ENCODE measurements around the gene CMKLR1. TPM values are rescaled to one million over a fixed set of nuclear protein-coding genes. Genes with fewer than 3 reads are reported as not detected.
A peak's percentile ranks its signal among the peaks of the same experiment; 100 is the strongest.

CMKLR1 gene
- total RNA-seq: 10 to 100 TPM; 40.7 to 99.1 (median 63.2) TPM
- 33.7 TPM for total RNA-seq (2013)

GRCh38 chr12:108338915-108339657 lies at the start of gene CMKLR1:
Gene CMKLR1, minus strand, starts transcription at chr12:108339311. Its CDS starts 45,720 bp downstream, at chr12:108293591.
- H3K9me3 ChIP-seq (ENCODE audit: control insufficient read depth, insufficient read depth, low read length): no peaks in the 10 kb centered on the region
- Mint-ChIP-seq H3K4me3 (peak within 1 kb of the TSS; percentile 91), H3K36me3 (peaks cover 8% of the 10 kb centered on the region), H3K9me3 (no peaks in the 10 kb centered on the region), H3K27ac (peak within 1 kb of the TSS; percentile 94 to 96), H3K27me3 (ENCODE audit: low read depth in 2 of 2) (no peaks in the 10 kb centered on the region), H3K4me1 (peaks cover 47 to 73% of the 10 kb centered on the region in 2 donors)
- 3% methylated on average over 24 of the region's 24 CpGs for WGBS (ENCODE audit: insufficient coverage)
- no peak for DNase-seq
- intact Hi-C loops (cut with micrococcal nuclease): loop anchor here (10.0 kb wide), 3 partner anchors 54 to 296 kb away; partner anchors contain the start of gene SELPLG
- H3K36me3 ChIP-seq (ENCODE audit: control insufficient read depth, insufficient read depth, low read length): no peaks in the 10 kb centered on the region
- H3K27ac ChIP-seq (ENCODE audit: low read length): peak within 1 kb of the TSS; percentile 71
- peak within 1 kb of the TSS; percentile 60 for H3K4me3 ChIP-seq (ENCODE audit: low read length)
- H3K27me3 ChIP-seq (ENCODE audit: control insufficient read depth, insufficient read depth, low read length): no peaks in the 10 kb centered on the region
- TF ChIP-seq, protein P1, sequence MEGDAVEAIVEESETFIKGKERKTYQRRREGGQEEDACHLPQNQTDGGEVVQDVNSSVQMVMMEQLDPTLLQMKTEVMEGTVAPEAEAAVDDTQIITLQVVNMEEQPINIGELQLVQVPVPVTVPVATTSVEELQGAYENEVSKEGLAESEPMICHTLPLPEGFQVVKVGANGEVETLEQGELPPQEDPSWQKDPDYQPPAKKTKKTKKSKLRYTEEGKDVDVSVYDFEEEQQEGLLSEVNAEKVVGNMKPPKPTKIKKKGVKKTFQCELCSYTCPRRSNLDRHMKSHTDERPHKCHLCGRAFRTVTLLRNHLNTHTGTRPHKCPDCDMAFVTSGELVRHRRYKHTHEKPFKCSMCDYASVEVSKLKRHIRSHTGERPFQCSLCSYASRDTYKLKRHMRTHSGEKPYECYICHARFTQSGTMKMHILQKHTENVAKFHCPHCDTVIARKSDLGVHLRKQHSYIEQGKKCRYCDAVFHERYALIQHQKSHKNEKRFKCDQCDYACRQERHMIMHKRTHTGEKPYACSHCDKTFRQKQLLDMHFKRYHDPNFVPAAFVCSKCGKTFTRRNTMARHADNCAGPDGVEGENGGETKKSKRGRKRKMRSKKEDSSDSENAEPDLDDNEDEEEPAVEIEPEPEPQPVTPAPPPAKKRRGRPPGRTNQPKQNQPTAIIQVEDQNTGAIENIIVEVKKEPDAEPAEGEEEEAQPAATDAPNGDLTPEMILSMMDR (IDR thresholded peaks at IDR 0.05): no peak
- peak; percentile 13 to 48 (median 35) for ATAC-seq
- peaks cover 50% of the 10 kb centered on the region for H3K4me1 ChIP-seq (ENCODE audit: control insufficient read depth, insufficient read depth, low read length)

GRCh38 chr12:108387771-108388170 lies 48.7 kb upstream of the CMKLR1 start:
- WGBS (ENCODE audit: insufficient coverage): 100% methylated on average over 1 of the region's 1 CpG
- Mint-ChIP-seq H3K36me3 (no peaks in the 10 kb centered on the region), H3K27me3 (ENCODE audit: low read depth in 2 of 2) (peaks cover 0 to 11% of the 10 kb centered on the region in 2 donors), H3K27ac (no peak overlapping the region), H3K9me3 (peaks cover 0 to 3% of the 10 kb centered on the region in 2 donors), H3K4me3 (no peak overlapping the region), H3K4me1 (peaks cover 0 to 4% of the 10 kb centered on the region in 2 donors)
- Histone ChIP-seq H3K9me3 (ENCODE audit: control insufficient read depth, insufficient read depth, low read length) (no peaks in the 10 kb centered on the region), H3K36me3 (ENCODE audit: control insufficient read depth, insufficient read depth, low read length) (no peaks in the 10 kb centered on the region), H3K27ac (ENCODE audit: low read length) (no peak overlapping the region), H3K4me1 (ENCODE audit: control insufficient read depth, insufficient read depth, low read length) (no peaks in the 10 kb centered on the region), H3K4me3 (ENCODE audit: low read length) (no peak overlapping the region), H3K27me3 (ENCODE audit: control insufficient read depth, insufficient read depth, low read length) (no peaks in the 10 kb centered on the region)
- TF ChIP-seq, protein P1 (IDR thresholded peaks at IDR 0.05): no peak
- intact Hi-C loops (cut with micrococcal nuclease): no loop called here
- ATAC-seq: no peak
- DNase-seq: no peak

GRCh38 chr12:108386709-108387360 lies 47.7 kb upstream of the CMKLR1 start:
- ATAC-seq (no peak), DNase-seq (no peak)
- H3K27ac Mint-ChIP-seq: no peak overlapping the region
- H3K9me3 Mint-ChIP-seq: peaks cover 0 to 3% of the 10 kb centered on the region in 2 donors
- peaks cover 0 to 10% of the 10 kb centered on the region in 2 donors for H3K4me1 Mint-ChIP-seq
- no peaks in the 10 kb centered on the region for H3K4me1 ChIP-seq (ENCODE audit: control insufficient read depth, insufficient read depth, low read length)
- no peaks in the 10 kb centered on the region for H3K27me3 ChIP-seq (ENCODE audit: control insufficient read depth, insufficient read depth, low read length)
- WGBS (ENCODE audit: insufficient coverage): 66% methylated on average over 8 of the region's 8 CpGs
- no peak overlapping the region for H3K4me3 Mint-ChIP-seq
- TF ChIP-seq, protein P1 (IDR thresholded peaks at IDR 0.05): no peak
- H3K36me3 ChIP-seq (ENCODE audit: control insufficient read depth, insufficient read depth, low read length): no peaks in the 10 kb centered on the region
- H3K27ac ChIP-seq (ENCODE audit: low read length): no peak overlapping the region
- peaks cover 0 to 14% of the 10 kb centered on the region in 2 donors for H3K27me3 Mint-ChIP-seq (ENCODE audit: low read depth in 2 of 2)
- intact Hi-C loops (cut with micrococcal nuclease): no loop called here
- no peaks in the 10 kb centered on the region for H3K36me3 Mint-ChIP-seq
- no peaks in the 10 kb centered on the region for H3K9me3 ChIP-seq (ENCODE audit: control insufficient read depth, insufficient read depth, low read length)
- H3K4me3 ChIP-seq (ENCODE audit: low read length): no peak overlapping the region
